OCI-LY1 (cell line): ENCODE measurements around the gene LRRFIP1.

Experiments used
- CTCF ChIP-seq: fragments of 200-600 bp; sonication (generic), shearing (Covaris generic); IDR thresholded peaks from 2 replicates; pipeline ENCODE4 v1.5.1; 2017; ENCODE audit warnings: mild to moderate bottlenecking, antibody characterized with exemption, low read length, moderate library complexity, mixed read lengths
- EZH2 ChIP-seq: fragments of 200-600 bp; sonication (generic), shearing (Covaris generic); IDR thresholded peaks from 2 replicates; pipeline ENCODE4 v1.8.0; 2017; ENCODE audit warnings: borderline replicate concordance, mixed run types, mild to moderate bottlenecking, antibody characterized with exemption, low read length, moderate library complexity, mixed read lengths

GRCh38 chr2:237766340-237766739 lies 139.0 kb downstream of the LRRFIP1 start:
- TF ChIP-seq CTCF = no peak
- TF ChIP-seq EZH2 = no peak
